WTC11 (cell line): Measurements from ENCODE around the gene RUNX2. TPM values are rescaled to one million over a fixed set of nuclear protein-coding genes. Genes with fewer than 3 reads are reported as not detected.

Source experiments
- ATAC-seq: fragments of 200-7000 bp; cut with Tn5 transposase; 2 replicates; pipeline ENCODE4 v1.10.0; 2021; ENCODE audit warnings: mild to moderate bottlenecking, moderate library complexity
- CTCF ChIA-PET: fragments of 300-600 bp; sonication (Branson Sonifier 250); formaldehyde crosslinking; loops from one replicate; lab custom pipeline; 2021; ENCODE audit warnings: antibody characterized with exemption; lab: Charles Lee
- POLR2A ChIA-PET: fragments of 350-600 bp; sonication (Branson Sonifier 250); formaldehyde crosslinking; loops from one replicate; lab custom pipeline; 2021; ENCODE audit warnings: antibody characterized with exemption; lab: Charles Lee
- DNase-seq: peaks from one replicate; pipeline ENCODE4 v3.0.0; 2021; ENCODE audit warnings: low spot score
- H3K27ac Mint-ChIP-seq: 2 replicates; pipeline ENCODE4 v1.8.0; 2021; ENCODE audit warnings: mixed read lengths
- H3K27me3 Mint-ChIP-seq: 2 replicates; pipeline ENCODE4 v1.8.0; 2021; ENCODE audit warnings: low read depth, mild to moderate bottlenecking, moderate library complexity, mixed read lengths
- H3K36me3 Mint-ChIP-seq: 2 replicates; pipeline ENCODE4 v1.8.0; 2021; ENCODE audit warnings: mixed read lengths
- H3K4me1 Mint-ChIP-seq: 2 replicates; pipeline ENCODE4 v1.8.0; 2022; ENCODE audit warnings: mixed read lengths
- H3K4me3 Mint-ChIP-seq: 2 replicates; pipeline ENCODE4 v1.8.0; 2021; ENCODE audit warnings: mild to moderate bottlenecking, moderate library complexity, mixed read lengths
- H3K9me3 Mint-ChIP-seq: 2 replicates; pipeline ENCODE4 v1.8.0; 2021; ENCODE audit warnings: mixed read lengths
- ATF1 ChIP-seq: sonication (generic); formaldehyde crosslinking; IDR thresholded peaks from 2 replicates; pipeline ENCODE4 v1.8.1; 2023; ENCODE audit warnings: mild to moderate bottlenecking, moderate library complexity, missing genetic modification reagents
- ETV6 ChIP-seq: sonication (generic); formaldehyde crosslinking; IDR thresholded peaks from 2 replicates; pipeline ENCODE4 v1.8.1; 2022; ENCODE audit warnings: mild to moderate bottlenecking, missing genetic modification reagents
- GABPB1 ChIP-seq: sonication (generic); formaldehyde crosslinking; IDR thresholded peaks from 2 replicates; pipeline ENCODE4 v1.8.1; 2023; ENCODE audit warnings: mild to moderate bottlenecking, missing genetic modification reagents
- GRHL2 ChIP-seq: fragments of 250-450 bp; sonication (Bioruptor Pico); IDR thresholded peaks from 2 replicates; pipeline ENCODE4 v1.8.0; 2022; ENCODE audit warnings: mild to moderate bottlenecking, moderate library complexity; ENCODE audit not compliant: insufficient replicate concordance, severe bottlenecking
- IRF2 ChIP-seq: sonication (generic); formaldehyde crosslinking; IDR thresholded peaks from 2 replicates; pipeline ENCODE4 v1.8.0; 2022; ENCODE audit warnings: low read depth, missing genetic modification reagents, borderline replicate concordance
- JAZF1 ChIP-seq: fragments of 250-450 bp; sonication (Bioruptor Pico); IDR thresholded peaks from 2 replicates; pipeline ENCODE4 v1.9.0; 2021; ENCODE audit warnings: moderate library complexity, mild to moderate bottlenecking, inconsistent platforms
- MXD4 ChIP-seq: fragments of 250-450 bp; sonication (Bioruptor Pico); IDR thresholded peaks from 2 replicates; pipeline ENCODE4 v1.8.0; 2021; ENCODE audit warnings: mild to moderate bottlenecking, moderate library complexity, borderline replicate concordance
- MYBL2 ChIP-seq: sonication (generic); formaldehyde crosslinking; IDR thresholded peaks from 2 replicates; pipeline ENCODE4 v1.8.1; 2023; ENCODE audit warnings: mild to moderate bottlenecking, moderate library complexity, missing genetic modification reagents
- NFE2L1 ChIP-seq: sonication (generic); formaldehyde crosslinking; IDR thresholded peaks from 2 replicates; pipeline ENCODE4 v1.8.1; 2023; ENCODE audit warnings: missing genetic modification reagents
- TCF7 ChIP-seq: sonication (generic); formaldehyde crosslinking; IDR thresholded peaks from 2 replicates; pipeline ENCODE4 v1.8.0; 2022; ENCODE audit warnings: mild to moderate bottlenecking, low read depth, missing genetic modification reagents, moderate library complexity
- ZNF121 ChIP-seq: sonication (generic); formaldehyde crosslinking; IDR thresholded peaks from 2 replicates; pipeline ENCODE4 v1.8.0; 2023; ENCODE audit warnings: missing genetic modification reagents
- ZNF317 ChIP-seq: sonication (generic); formaldehyde crosslinking; IDR thresholded peaks from 2 replicates; pipeline ENCODE4 v1.8.1; 2023; ENCODE audit warnings: low read depth, mild to moderate bottlenecking, moderate library complexity, missing genetic modification reagents, borderline replicate concordance
- ZNF396 ChIP-seq: fragments of 250-450 bp; sonication (Bioruptor Pico); IDR thresholded peaks from 2 replicates; pipeline ENCODE4 v1.8.0; 2021; ENCODE audit warnings: mild to moderate bottlenecking, moderate library complexity, borderline replicate concordance
- total RNA-seq: library from RNA; stranded (reverse); gene quantifications from 3 replicates; pipeline ENCODE4 v1.2.3, GENCODE V29; 2021
- TF ChIP-seq, protein P1 (sequence below): sonication (generic); formaldehyde crosslinking; IDR thresholded peaks from 2 replicates; pipeline ENCODE4 v1.8.0; 2023; ENCODE audit warnings: missing genetic modification reagents, mild to moderate bottlenecking, borderline replicate concordance
- TF ChIP-seq, protein P2 (sequence below): sonication (generic); formaldehyde crosslinking; IDR thresholded peaks from 2 replicates; pipeline ENCODE4 v1.8.1; 2022; ENCODE audit warnings: missing genetic modification reagents, borderline replicate concordance
- TF ChIP-seq, protein P3 (sequence below): sonication (generic); formaldehyde crosslinking; IDR thresholded peaks from 2 replicates; pipeline ENCODE4 v1.8.0; 2023; ENCODE audit warnings: missing genetic modification reagents

The RUNX2 gene
- total RNA-seq, 1 experiment from 2014 or later: 0.28 TPM

DNA sequence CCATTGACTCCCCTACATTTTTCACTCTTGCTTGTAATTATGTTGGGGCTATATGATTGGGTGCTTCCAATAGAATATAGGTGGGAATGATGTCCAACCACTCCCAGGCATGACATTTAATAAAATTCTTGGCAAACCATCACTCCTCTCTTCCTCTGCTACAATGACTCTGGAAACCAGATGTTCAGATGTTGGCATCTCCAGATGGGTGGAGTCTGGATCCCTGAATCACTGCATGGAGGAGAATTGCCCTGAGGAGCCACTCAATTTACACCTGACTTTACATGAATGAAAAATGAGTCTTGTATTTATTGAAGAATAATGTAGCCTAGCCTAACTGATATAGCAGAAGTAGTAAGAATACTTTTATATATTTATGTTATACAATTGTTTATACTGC is 356.3 kb downstream of the RUNX2 start (continued):
- TF ChIP-seq, protein P1, sequence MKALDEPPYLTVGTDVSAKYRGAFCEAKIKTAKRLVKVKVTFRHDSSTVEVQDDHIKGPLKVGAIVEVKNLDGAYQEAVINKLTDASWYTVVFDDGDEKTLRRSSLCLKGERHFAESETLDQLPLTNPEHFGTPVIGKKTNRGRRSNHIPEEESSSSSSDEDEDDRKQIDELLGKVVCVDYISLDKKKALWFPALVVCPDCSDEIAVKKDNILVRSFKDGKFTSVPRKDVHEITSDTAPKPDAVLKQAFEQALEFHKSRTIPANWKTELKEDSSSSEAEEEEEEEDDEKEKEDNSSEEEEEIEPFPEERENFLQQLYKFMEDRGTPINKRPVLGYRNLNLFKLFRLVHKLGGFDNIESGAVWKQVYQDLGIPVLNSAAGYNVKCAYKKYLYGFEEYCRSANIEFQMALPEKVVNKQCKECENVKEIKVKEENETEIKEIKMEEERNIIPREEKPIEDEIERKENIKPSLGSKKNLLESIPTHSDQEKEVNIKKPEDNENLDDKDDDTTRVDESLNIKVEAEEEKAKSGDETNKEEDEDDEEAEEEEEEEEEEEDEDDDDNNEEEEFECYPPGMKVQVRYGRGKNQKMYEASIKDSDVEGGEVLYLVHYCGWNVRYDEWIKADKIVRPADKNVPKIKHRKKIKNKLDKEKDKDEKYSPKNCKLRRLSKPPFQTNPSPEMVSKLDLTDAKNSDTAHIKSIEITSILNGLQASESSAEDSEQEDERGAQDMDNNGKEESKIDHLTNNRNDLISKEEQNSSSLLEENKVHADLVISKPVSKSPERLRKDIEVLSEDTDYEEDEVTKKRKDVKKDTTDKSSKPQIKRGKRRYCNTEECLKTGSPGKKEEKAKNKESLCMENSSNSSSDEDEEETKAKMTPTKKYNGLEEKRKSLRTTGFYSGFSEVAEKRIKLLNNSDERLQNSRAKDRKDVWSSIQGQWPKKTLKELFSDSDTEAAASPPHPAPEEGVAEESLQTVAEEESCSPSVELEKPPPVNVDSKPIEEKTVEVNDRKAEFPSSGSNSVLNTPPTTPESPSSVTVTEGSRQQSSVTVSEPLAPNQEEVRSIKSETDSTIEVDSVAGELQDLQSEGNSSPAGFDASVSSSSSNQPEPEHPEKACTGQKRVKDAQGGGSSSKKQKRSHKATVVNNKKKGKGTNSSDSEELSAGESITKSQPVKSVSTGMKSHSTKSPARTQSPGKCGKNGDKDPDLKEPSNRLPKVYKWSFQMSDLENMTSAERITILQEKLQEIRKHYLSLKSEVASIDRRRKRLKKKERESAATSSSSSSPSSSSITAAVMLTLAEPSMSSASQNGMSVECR (CRISPR knock-in tag): no peak
- TF ChIP-seq ZNF121 (CRISPR knock-in tag): no peak
- TF ChIP-seq JAZF1 (CRISPR knock-in tag): no peak
- no peak for TF ChIP-seq GRHL2 (CRISPR knock-in tag)
- TF ChIP-seq MYBL2 (CRISPR knock-in tag): no peak
- no peak for TF ChIP-seq ZNF317 (CRISPR knock-in tag)

DNA sequence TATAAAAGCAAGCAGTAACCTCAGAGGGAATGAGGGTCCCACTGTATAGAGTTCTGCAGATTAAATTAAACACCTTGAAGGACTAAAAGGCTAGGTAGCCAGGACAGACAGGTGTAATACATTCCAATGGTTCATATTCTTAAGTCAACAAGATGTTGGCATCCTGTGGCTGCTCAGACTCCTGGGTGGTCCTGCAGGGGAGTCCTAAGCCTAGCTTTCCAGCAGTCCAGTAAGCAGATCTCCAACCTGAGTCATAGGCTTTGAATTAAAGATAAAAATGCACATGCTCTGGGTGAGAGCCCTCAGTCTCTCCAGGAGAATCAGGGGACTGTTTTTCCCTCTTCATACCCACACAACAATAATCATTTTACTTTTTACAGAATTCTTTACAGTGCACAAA is 356.9 kb downstream of the RUNX2 start:
- TF ChIP-seq TCF7 (CRISPR knock-in tag): no peak
- no peak for TF ChIP-seq ETV6 (CRISPR knock-in tag)
- peaks cover 3% of the 10 kb centered on the region; the same call in 1 of the 2 replicates for H3K36me3 Mint-ChIP-seq
- ChIA-PET CTCF (no interaction called here), POLR2A (no interaction called here)
- no peaks in the 10 kb centered on the region for H3K4me1 Mint-ChIP-seq
- no peak overlapping the region for H3K27ac Mint-ChIP-seq
- no peak for ATAC-seq
- H3K4me3 Mint-ChIP-seq: no peak overlapping the region
- no peaks in the 10 kb centered on the region; the same call in 1 of the 2 replicates for H3K27me3 Mint-ChIP-seq
- no peak for DNase-seq
- H3K9me3 Mint-ChIP-seq: peaks cover 26% of the 10 kb centered on the region

DNA sequence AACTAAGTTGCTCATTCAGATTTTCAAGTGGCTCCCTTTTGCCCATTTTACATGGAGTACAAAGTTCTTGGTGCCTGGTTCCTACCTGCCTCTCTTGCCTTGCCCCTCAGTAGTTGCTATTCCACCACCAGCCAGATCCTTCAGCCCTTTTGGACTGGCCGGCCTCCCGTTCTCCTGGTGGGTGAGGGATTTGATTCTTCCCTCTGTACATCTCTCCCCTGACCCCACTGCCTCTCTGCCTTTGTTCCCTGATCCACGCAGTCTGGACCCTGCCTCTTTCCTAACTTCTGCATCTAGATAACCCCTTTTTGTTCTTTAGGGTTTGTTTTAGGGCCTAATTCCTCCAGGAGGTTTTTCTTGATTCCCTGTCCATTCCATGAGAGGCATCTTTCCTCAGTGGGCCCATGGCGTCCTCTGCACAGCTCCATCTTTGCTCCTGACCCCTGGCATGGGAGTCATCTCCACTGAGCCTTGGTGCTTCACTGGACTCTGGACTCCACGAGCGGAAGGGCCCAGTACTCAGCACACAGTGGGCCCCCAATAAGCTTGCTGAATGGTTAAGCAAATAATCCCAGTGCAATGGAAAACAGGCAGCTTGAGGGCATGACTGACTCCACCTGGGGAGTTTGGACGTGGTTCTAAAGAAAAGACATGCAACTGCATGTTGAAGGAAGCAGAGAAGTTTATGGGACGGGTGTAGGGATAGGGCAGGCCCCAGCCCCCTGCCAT is 358.9 kb downstream of the RUNX2 start:
- peaks cover 11% of the 10 kb centered on the region for H3K9me3 Mint-ChIP-seq
- ChIA-PET CTCF (no interaction called here), POLR2A (no interaction called here)
- no peak for DNase-seq
- ATAC-seq: no peak
- no peaks in the 10 kb centered on the region; the same call in 1 of the 2 replicates for H3K27me3 Mint-ChIP-seq
- H3K4me1 Mint-ChIP-seq: no peaks in the 10 kb centered on the region
- H3K27ac Mint-ChIP-seq: no peak overlapping the region
- 0 out of 2 replicates have a peak, but pooled peaks have one; percentile 8 for TF ChIP-seq GABPB1 (CRISPR knock-in tag)
- no peak for TF ChIP-seq ZNF396 (CRISPR knock-in tag)
- TF ChIP-seq IRF2 (CRISPR knock-in tag): no peak
- H3K4me3 Mint-ChIP-seq: no peak overlapping the region
- H3K36me3 Mint-ChIP-seq: no peaks in the 10 kb centered on the region

DNA sequence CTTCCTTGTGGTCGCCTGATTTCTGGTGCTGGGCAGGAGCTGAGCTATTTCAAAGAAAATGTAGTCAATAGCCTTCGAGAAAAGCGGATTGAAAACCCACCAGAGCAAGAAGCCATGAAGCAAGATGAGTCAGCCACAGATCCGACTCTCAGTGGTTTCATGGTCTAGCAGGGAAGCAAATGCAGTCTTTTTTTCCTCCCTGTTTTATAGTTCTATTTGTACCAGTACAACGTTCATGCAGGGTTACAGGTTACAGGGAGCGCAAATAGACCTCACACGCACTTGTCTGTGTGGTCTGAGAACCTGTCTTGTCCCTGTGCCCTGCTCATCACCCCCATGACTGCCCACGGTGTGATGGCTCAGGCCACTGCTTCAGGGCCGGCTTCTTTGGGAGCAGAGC is 359.4 kb downstream of the RUNX2 start:
- no peak overlapping the region for H3K4me3 Mint-ChIP-seq
- POLR2A ChIA-PET: no interaction called here
- H3K27me3 Mint-ChIP-seq: no peaks in the 10 kb centered on the region; the same call in 1 of the 2 replicates
- TF ChIP-seq NFE2L1 (CRISPR knock-in tag) (no peak), MXD4 (no peak), ATF1 (CRISPR knock-in tag) (no peak)
- TF ChIP-seq, protein P2, sequence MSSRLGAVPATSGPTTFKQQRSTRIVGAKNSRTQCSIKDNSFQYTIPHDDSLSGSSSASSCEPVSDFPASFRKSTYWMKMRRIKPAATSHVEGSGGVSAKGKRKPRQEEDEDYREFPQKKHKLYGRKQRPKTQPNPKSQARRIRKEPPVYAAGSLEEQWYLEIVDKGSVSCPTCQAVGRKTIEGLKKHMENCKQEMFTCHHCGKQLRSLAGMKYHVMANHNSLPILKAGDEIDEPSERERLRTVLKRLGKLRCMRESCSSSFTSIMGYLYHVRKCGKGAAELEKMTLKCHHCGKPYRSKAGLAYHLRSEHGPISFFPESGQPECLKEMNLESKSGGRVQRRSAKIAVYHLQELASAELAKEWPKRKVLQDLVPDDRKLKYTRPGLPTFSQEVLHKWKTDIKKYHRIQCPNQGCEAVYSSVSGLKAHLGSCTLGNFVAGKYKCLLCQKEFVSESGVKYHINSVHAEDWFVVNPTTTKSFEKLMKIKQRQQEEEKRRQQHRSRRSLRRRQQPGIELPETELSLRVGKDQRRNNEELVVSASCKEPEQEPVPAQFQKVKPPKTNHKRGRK (CRISPR knock-in tag): no peak
- TF ChIP-seq, protein P3, sequence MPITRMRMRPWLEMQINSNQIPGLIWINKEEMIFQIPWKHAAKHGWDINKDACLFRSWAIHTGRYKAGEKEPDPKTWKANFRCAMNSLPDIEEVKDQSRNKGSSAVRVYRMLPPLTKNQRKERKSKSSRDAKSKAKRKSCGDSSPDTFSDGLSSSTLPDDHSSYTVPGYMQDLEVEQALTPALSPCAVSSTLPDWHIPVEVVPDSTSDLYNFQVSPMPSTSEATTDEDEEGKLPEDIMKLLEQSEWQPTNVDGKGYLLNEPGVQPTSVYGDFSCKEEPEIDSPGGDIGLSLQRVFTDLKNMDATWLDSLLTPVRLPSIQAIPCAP: no peak
- CTCF ChIA-PET: no interaction called here
- no peaks in the 10 kb centered on the region for H3K36me3 Mint-ChIP-seq
- H3K27ac Mint-ChIP-seq: no peak overlapping the region
- no peaks in the 10 kb centered on the region for H3K4me1 Mint-ChIP-seq
- peaks cover 7% of the 10 kb centered on the region; the same call in 1 of the 2 replicates for H3K9me3 Mint-ChIP-seq
- DNase-seq (no peak), ATAC-seq (no peak)
